Smooth muscle cell (in vitro differentiated cells): ENCODE data around the gene PAX2. TPM values are rescaled to one million over a fixed set of nuclear protein-coding genes. Genes with fewer than 3 reads are reported as not detected.
A peak's percentile ranks its signal among the peaks of the same experiment; 100 is the strongest.

Experiments
- DNase-seq: peaks from one replicate; lab custom pipeline; 2025; ENCODE audit not compliant: unreplicated experiment; lab: John Stamatoyannopoulos, UW
- H2AFZ ChIP-seq: fragments of 200-600 bp; sonication (generic); 2 replicates; pipeline ENCODE4 v1.6.0; 2016; ENCODE audit warnings: antibody characterized with exemption, low read depth, mild to moderate bottlenecking
- H3F3A ChIP-seq: fragments of 200-600 bp; sonication (generic); 2 replicates; pipeline ENCODE4 v1.6.0; 2017; ENCODE audit warnings: antibody characterized with exemption, low read depth
- H3K27ac ChIP-seq: fragments of 200-600 bp; sonication (generic); 2 replicates; pipeline ENCODE4 v1.5.1; 2016; ENCODE audit warnings: low read depth, mild to moderate bottlenecking
- H3K27me3 ChIP-seq: fragments of 200-600 bp; sonication (generic); 2 replicates; pipeline ENCODE4 v1.6.1; 2016; ENCODE audit warnings: low read depth, mild to moderate bottlenecking
- H3K36me3 ChIP-seq: fragments of 200-600 bp; sonication (generic); 2 replicates; pipeline ENCODE4 v1.5.1; 2016; ENCODE audit warnings: low read depth
- H3K4me1 ChIP-seq: fragments of 200-600 bp; sonication (generic); 2 replicates; pipeline ENCODE4 v1.5.1; 2016; ENCODE audit warnings: low read depth
- H3K4me2 ChIP-seq: fragments of 200-600 bp; sonication (generic); 2 replicates; pipeline ENCODE4 v1.6.0; 2016; ENCODE audit warnings: mild to moderate bottlenecking
- H3K4me3 ChIP-seq: fragments of 200-600 bp; sonication (generic); 2 replicates; pipeline ENCODE4 v1.5.1; 2016; ENCODE audit warnings: mild to moderate bottlenecking
- H3K79me2 ChIP-seq: fragments of 200-600 bp; sonication (generic); 2 replicates; pipeline ENCODE4 v1.6.0; 2016; ENCODE audit warnings: low read depth, mild to moderate bottlenecking
- H3K9ac ChIP-seq: fragments of 200-600 bp; sonication (generic); 2 replicates; pipeline ENCODE4 v1.6.0; 2016; ENCODE audit warnings: low read depth
- H3K9me3 ChIP-seq: fragments of 200-600 bp; sonication (generic); replicated peaks from 2 replicates; pipeline ENCODE4 v1.5.1; 2016; ENCODE audit warnings: low read depth
- H4K20me1 ChIP-seq: fragments of 200-600 bp; sonication (generic); 2 replicates; pipeline ENCODE4 v1.6.0; 2016; ENCODE audit warnings: low read depth
- CTCF ChIP-seq: fragments of 200-600 bp; sonication (generic); IDR thresholded peaks from 2 replicates; pipeline ENCODE4 v1.5.1; 2017; ENCODE audit warnings: borderline replicate concordance, mild to moderate bottlenecking, antibody characterized with exemption; ENCODE audit not compliant: insufficient read depth, poor library complexity, severe bottlenecking
- WGBS: methylation state at CpG from one replicate; pipeline ENCODE4 v1.1.7; 2016; ENCODE audit warnings: low lambda C conversion rate; 5-methylcytosine and 5-hydroxymethylcytosine counted together
- polyA plus RNA-seq: library from polyadenylated mRNA; unstranded; fragments of >200 nt; fragmentation: Nextera tagmentation; extraction: Ambion mirVana; gene quantifications from 2 replicates; pipeline ENCODE4 v1.2.1, GENCODE V29; 2016
- total RNA-seq: library from RNA; depleted of rRNA; stranded (reverse); fragments of >200 nt; gene quantifications from 2 replicates; pipeline ENCODE4 v1.2.3, GENCODE V29; 2014

Gene PAX2
- total and polyA plus RNA-seq, 2 experiments from 2014 or later: not detected

- no peak for TF ChIP-seq CTCF
- no peak for DNase-seq
- Histone ChIP-seq H3K9me3 (no peaks in the 10 kb centered on the region), H3K4me3 (peak overlapping the region; percentile 33), H3K9ac (no peak overlapping the region), H3K36me3 (no peaks in the 10 kb centered on the region), H3K27ac (no peak overlapping the region), H3K79me2 (no peaks in the 10 kb centered on the region), H4K20me1 (no peaks in the 10 kb centered on the region), H3K4me2 (peak overlapping the region; percentile 79), H2AFZ (peak overlapping the region; percentile 86), H3K4me1 (no peaks in the 10 kb centered on the region), H3F3A (no peaks in the 10 kb centered on the region), H3K27me3 (peaks cover 100% of the 10 kb centered on the region)
- 11% methylated on average over 55 of the region's 66 CpGs for WGBS
Observed at GRCh38 chr10:100715445-100716385, 29.7 kb upstream of the PAX2 start.

- Histone ChIP-seq H4K20me1 (no peaks in the 10 kb centered on the region), H3K9me3 (no peaks in the 10 kb centered on the region), H3K9ac (no peak overlapping the region), H3K4me3 (no peak overlapping the region), H3K36me3 (no peaks in the 10 kb centered on the region), H3F3A (no peaks in the 10 kb centered on the region), H3K79me2 (no peaks in the 10 kb centered on the region), H3K4me1 (no peaks in the 10 kb centered on the region), H3K4me2 (no peak overlapping the region), H2AFZ (no peak overlapping the region), H3K27me3 (peaks cover 100% of the 10 kb centered on the region), H3K27ac (no peak overlapping the region)
- no peak for TF ChIP-seq CTCF
- no peak for DNase-seq
Observed at GRCh38 chr10:100717166-100717565, 28.2 kb upstream of the PAX2 start.

- Histone ChIP-seq H3K9me3 (no peaks in the 10 kb centered on the region), H3K27ac (no peak overlapping the region), H3F3A (no peaks in the 10 kb centered on the region), H3K36me3 (no peaks in the 10 kb centered on the region), H4K20me1 (no peaks in the 10 kb centered on the region), H3K27me3 (peaks cover 100% of the 10 kb centered on the region), H3K9ac (no peak overlapping the region), H2AFZ (no peak overlapping the region), H3K4me3 (no peak overlapping the region), H3K79me2 (no peaks in the 10 kb centered on the region), H3K4me2 (no peak overlapping the region), H3K4me1 (no peaks in the 10 kb centered on the region)
- 78% methylated on average over 1 of the region's 1 CpG for WGBS
- no peak for TF ChIP-seq CTCF
- no peak for DNase-seq
Observed at GRCh38 chr10:100718197-100718742, 27.1 kb upstream of the PAX2 start.
